ENCODE results near the gene DALRD3.

Gene DALRD3

GRCh38 chr3:49034650-49035049, 16.3 kb upstream of the DALRD3 start:
- no peak for DNase-seq (ENCODE audit: low spot score)
- H3K27ac ChIP-seq = peak overlapping the region in 1 of 2 donors; percentile 32
- H3K4me3 ChIP-seq = no peak overlapping the region
- TF ChIP-seq CTCF (IDR thresholded peaks at IDR 0.05) = no peak

- DNase-seq (ENCODE audit: low spot score) = no peak
- no peak overlapping the region for H3K27ac ChIP-seq
- TF ChIP-seq CTCF (IDR thresholded peaks at IDR 0.05) = no peak
- no peak overlapping the region for H3K4me3 ChIP-seq
Measured at GRCh38 chr3:49032646-49033304, 14.4 kb upstream of the DALRD3 start.

- no peak for DNase-seq (ENCODE audit: low spot score)
- TF ChIP-seq CTCF (IDR thresholded peaks at IDR 0.05) = no peak
- no peak overlapping the region for H3K27ac ChIP-seq
- H3K4me3 ChIP-seq = no peak overlapping the region
Measured at GRCh38 chr3:49030321-49030720, 11.9 kb upstream of the DALRD3 start.

GRCh38 chr3:49029563-49029884, 11.1 kb upstream of the DALRD3 start:
- Histone ChIP-seq H3K27ac (peak overlapping the region; percentile 92 to 98), H3K4me3 (peak overlapping the region; percentile 77)
- no peak for TF ChIP-seq CTCF (IDR thresholded peaks at IDR 0.05)
- no peak for DNase-seq (ENCODE audit: low spot score)

GRCh38 chr3:49028673-49029562, 10.5 kb upstream of the DALRD3 start, which contains the start of gene IMPDH2:
Gene IMPDH2, minus strand, starts transcription at chr3:49029398. Its CDS starts 48 bp downstream, at chr3:49029350.
- TF ChIP-seq CTCF (IDR thresholded peaks at IDR 0.05) = no peak
- peak within 1 kb of the TSS; percentile 77 for H3K4me3 ChIP-seq
- H3K27ac ChIP-seq = peak within 1 kb of the TSS; percentile 92 to 98
- DNase-seq (ENCODE audit: low spot score) = peak; percentile 95

GRCh38 chr3:49028298-49028672, 9.9 kb upstream of the DALRD3 start:
- peak overlapping the region; percentile 92 to 98 for H3K27ac ChIP-seq
- no peak for TF ChIP-seq CTCF (IDR thresholded peaks at IDR 0.05)
- no peak for DNase-seq (ENCODE audit: low spot score)
- peak overlapping the region; percentile 77 for H3K4me3 ChIP-seq

Measured in coronary artery (tissue), 2 donors.